ENCODE measurements around the gene SH2D4B. TPM values are rescaled to one million over a fixed set of nuclear protein-coding genes. Genes with fewer than 3 reads are reported as not detected.

Gene SH2D4B
- total RNA-seq, 1 experiment from 2014 or later, result 0.22 TPM

- TF ChIP-seq, protein P1, sequence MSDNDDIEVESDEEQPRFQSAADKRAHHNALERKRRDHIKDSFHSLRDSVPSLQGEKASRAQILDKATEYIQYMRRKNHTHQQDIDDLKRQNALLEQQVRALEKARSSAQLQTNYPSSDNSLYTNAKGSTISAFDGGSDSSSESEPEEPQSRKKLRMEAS (IDR thresholded peaks at IDR 0.05), result no peak
- TF ChIP-seq SIN3A (IDR thresholded peaks at IDR 0.05; ENCODE audit: low read depth) (no peak), POLR2A (IDR thresholded peaks at IDR 0.05; ENCODE audit: borderline replicate concordance, extremely low read depth, insufficient read depth, insufficient read length) (no peak), ELF1 (IDR thresholded peaks at IDR 0.05; ENCODE audit: borderline replicate concordance, low read depth) (no peak)
- TF ChIP-seq, protein P2, sequence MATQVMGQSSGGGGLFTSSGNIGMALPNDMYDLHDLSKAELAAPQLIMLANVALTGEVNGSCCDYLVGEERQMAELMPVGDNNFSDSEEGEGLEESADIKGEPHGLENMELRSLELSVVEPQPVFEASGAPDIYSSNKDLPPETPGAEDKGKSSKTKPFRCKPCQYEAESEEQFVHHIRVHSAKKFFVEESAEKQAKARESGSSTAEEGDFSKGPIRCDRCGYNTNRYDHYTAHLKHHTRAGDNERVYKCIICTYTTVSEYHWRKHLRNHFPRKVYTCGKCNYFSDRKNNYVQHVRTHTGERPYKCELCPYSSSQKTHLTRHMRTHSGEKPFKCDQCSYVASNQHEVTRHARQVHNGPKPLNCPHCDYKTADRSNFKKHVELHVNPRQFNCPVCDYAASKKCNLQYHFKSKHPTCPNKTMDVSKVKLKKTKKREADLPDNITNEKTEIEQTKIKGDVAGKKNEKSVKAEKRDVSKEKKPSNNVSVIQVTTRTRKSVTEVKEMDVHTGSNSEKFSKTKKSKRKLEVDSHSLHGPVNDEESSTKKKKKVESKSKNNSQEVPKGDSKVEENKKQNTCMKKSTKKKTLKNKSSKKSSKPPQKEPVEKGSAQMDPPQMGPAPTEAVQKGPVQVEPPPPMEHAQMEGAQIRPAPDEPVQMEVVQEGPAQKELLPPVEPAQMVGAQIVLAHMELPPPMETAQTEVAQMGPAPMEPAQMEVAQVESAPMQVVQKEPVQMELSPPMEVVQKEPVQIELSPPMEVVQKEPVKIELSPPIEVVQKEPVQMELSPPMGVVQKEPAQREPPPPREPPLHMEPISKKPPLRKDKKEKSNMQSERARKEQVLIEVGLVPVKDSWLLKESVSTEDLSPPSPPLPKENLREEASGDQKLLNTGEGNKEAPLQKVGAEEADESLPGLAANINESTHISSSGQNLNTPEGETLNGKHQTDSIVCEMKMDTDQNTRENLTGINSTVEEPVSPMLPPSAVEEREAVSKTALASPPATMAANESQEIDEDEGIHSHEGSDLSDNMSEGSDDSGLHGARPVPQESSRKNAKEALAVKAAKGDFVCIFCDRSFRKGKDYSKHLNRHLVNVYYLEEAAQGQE (IDR thresholded peaks at IDR 0.05; ENCODE audit: low read depth), result no peak
- TF ChIP-seq, protein P3, sequence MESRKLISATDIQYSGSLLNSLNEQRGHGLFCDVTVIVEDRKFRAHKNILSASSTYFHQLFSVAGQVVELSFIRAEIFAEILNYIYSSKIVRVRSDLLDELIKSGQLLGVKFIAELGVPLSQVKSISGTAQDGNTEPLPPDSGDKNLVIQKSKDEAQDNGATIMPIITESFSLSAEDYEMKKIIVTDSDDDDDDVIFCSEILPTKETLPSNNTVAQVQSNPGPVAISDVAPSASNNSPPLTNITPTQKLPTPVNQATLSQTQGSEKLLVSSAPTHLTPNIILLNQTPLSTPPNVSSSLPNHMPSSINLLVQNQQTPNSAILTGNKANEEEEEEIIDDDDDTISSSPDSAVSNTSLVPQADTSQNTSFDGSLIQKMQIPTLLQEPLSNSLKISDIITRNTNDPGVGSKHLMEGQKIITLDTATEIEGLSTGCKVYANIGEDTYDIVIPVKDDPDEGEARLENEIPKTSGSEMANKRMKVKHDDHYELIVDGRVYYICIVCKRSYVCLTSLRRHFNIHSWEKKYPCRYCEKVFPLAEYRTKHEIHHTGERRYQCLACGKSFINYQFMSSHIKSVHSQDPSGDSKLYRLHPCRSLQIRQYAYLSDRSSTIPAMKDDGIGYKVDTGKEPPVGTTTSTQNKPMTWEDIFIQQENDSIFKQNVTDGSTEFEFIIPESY (IDR thresholded peaks at IDR 0.05; ENCODE audit: extremely low read depth, insufficient replicate concordance, low read length), result no peak
These were observed 155.9 kb downstream of the SH2D4B start (continued) for GRCh38 chr10:80693565-80693964.

- Histone ChIP-seq H3K4me1 (ENCODE audit: control insufficient read depth in 1 of 2, insufficient read depth in 2 of 2, low read length in 2 of 2) (no peaks in the 10 kb centered on the region), H2AFZ (ENCODE audit: low read depth, low read length, poor library complexity, severe bottlenecking) (no peak overlapping the region), H3K9me2 (ENCODE audit: insufficient read depth) (no peaks in the 10 kb centered on the region), H3K27me3 (ENCODE audit: insufficient read depth, low read length) (peaks cover 27% of the 10 kb centered on the region), H3K27ac (ENCODE audit: low read depth, low read length) (no peak overlapping the region), H3K4me3 (replicated peaks in 1 of 2; ENCODE audit: low read depth in 1 of 2, low read length in 2 of 2) (no peak overlapping the region), H3K36me3 (ENCODE audit: control insufficient read depth in 1 of 2, insufficient read depth in 2 of 2, low read length in 2 of 2) (no peaks in the 10 kb centered on the region), H3K9me3 (ENCODE audit: control insufficient read depth in 1 of 2, insufficient read depth in 1 of 2, low read depth in 1 of 2, low read length in 2 of 2) (no peaks in the 10 kb centered on the region), H3K79me2 (ENCODE audit: insufficient read depth, low read length) (no peaks in the 10 kb centered on the region), H3K4me2 (ENCODE audit: low read length) (no peak overlapping the region), H3K9ac (ENCODE audit: low read length) (no peak overlapping the region), H4K20me1 (ENCODE audit: insufficient read depth) (no peaks in the 10 kb centered on the region)
- ChIA-PET POLR2A (no interaction called here), RAD21 (ENCODE audit: low non-redundant PET in 1 of 2, low total read pairs in 2 of 2, uncharacterized antibody in 2 of 2, unreplicated experiment in 2 of 2) (no interaction called here), CTCF (no interaction called here)
- TF ChIP-seq CBX3 (IDR thresholded peaks at IDR 0.05; ENCODE audit: low read depth) (no peak), RAD21 (IDR thresholded peaks at IDR 0.05; ENCODE audit: low read depth) (peak; percentile 17; the same call in 1 of the 2 replicates)
- ATAC-seq, result no peak
- intact Hi-C loops (cut with micrococcal nuclease), result loop anchor here (5.0 to 10.0 kb wide), 3 partner anchors 250 to 320 kb away; no protein-coding TSS in a partner anchor
- BruUV-seq (replicated peaks), result no TSS peak
- DNase-seq (ENCODE audit: low read depth, low spot score), result no peak
These were observed 157.2 kb downstream of the SH2D4B start for GRCh38 chr10:80694930-80695329.

Other genes starting within 250 kb of the SH2D4B start
- 1.6 TPM for gene MAT1A, start 248.2 kb upstream of the SH2D4B start, total RNA-seq (2021; ENCODE audit: unreplicated experiment)
- gene DYDC1, start 181.1 kb upstream of the SH2D4B start, total RNA-seq (2021; ENCODE audit: unreplicated experiment), result not detected
- not detected for gene DYDC2, start 181.1 kb upstream of the SH2D4B start, total RNA-seq (2021; ENCODE audit: unreplicated experiment)
- 4.9 TPM for gene PRXL2A, start 129.4 kb upstream of the SH2D4B start, total RNA-seq (2021; ENCODE audit: unreplicated experiment)
- gene TSPAN14, start 83.6 kb upstream of the SH2D4B start, total RNA-seq (2021; ENCODE audit: unreplicated experiment), result 86.8 TPM